Measurements from ENCODE around the gene FIGN.

DNA sequence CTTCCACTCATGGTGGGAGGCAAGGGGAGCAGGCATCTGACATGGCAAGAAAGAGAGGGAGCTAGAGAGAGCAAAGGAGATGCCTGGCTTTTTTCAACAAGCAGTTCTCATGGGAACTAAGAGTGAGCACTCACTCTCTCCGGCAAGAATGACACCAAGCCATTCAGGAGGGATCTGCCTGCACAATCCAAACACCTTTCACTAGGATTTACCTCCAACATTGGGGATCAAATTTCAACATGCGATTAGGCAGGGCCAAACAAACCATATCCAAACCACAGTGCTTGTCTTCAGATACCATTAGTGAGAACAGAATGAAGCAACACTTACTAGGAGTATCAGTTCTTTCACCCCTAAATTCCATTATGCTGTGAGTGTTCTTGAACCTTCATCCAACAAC is 77.3 kb downstream of the FIGN start:
- no peak for TF ChIP-seq ZFX (IDR thresholded peaks at IDR 0.05)
- TF ChIP-seq, protein P1, sequence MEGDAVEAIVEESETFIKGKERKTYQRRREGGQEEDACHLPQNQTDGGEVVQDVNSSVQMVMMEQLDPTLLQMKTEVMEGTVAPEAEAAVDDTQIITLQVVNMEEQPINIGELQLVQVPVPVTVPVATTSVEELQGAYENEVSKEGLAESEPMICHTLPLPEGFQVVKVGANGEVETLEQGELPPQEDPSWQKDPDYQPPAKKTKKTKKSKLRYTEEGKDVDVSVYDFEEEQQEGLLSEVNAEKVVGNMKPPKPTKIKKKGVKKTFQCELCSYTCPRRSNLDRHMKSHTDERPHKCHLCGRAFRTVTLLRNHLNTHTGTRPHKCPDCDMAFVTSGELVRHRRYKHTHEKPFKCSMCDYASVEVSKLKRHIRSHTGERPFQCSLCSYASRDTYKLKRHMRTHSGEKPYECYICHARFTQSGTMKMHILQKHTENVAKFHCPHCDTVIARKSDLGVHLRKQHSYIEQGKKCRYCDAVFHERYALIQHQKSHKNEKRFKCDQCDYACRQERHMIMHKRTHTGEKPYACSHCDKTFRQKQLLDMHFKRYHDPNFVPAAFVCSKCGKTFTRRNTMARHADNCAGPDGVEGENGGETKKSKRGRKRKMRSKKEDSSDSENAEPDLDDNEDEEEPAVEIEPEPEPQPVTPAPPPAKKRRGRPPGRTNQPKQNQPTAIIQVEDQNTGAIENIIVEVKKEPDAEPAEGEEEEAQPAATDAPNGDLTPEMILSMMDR (IDR thresholded peaks at IDR 0.05 in 2 of 3, conservative IDR thresholded peaks at IDR 0.05 in 1 of 3; ENCODE audit: borderline replicate concordance in 1 of 3, insufficient read depth in 1 of 3, low read depth in 2 of 3, low read length in 2 of 3): no peak
- no peak for TF ChIP-seq ZNF274 (IDR thresholded peaks at IDR 0.05; ENCODE audit: low read depth, low read length)

All from HCT116 (cell line).